ENCODE results near the gene GRIN1. TPM values are rescaled to one million over a fixed set of nuclear protein-coding genes. Genes with fewer than 3 reads are reported as not detected.

Gene GRIN1
- total and polyA plus RNA-seq, 2 of the 8 experiments (the other 6 are each of a cell fraction or from before 2014, with no cell fraction given): 0.48 to 2.1 TPM

DNA sequence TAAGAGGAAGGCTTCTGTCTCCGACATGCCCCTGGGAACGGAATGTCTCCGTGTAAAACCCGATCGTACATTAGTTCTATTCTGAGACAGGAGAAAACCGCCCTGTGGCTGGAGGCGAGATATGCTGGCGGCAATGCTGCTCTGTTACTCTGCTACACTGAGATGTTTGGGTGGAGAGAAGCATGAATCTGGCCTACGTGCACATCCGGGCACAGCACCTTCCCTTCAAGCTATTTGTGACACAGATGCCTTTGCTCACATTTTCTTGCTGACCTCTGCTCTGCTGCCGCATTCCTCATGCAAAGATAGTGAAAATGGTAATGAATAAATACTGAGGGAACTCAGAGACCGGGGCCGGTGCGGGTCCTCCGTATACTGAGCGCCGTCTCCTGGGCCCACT, 22.2 kb upstream of the GRIN1 start (continued):
- TF ChIP-seq NANOG (IDR thresholded peaks at IDR 0.05; ENCODE audit: insufficient read depth, low read depth, low read length, poor library complexity, severe bottlenecking) (no peak), KDM5A (IDR thresholded peaks at IDR 0.05; ENCODE audit: low read length) (no peak)

Data from H1 (cell line).